Glomerular endothelial cell (primary cell): ENCODE measurements around the gene SWAP70. TPM values are rescaled to one million over a fixed set of nuclear protein-coding genes. Genes with fewer than 3 reads are reported as not detected.
A peak's percentile ranks its signal among the peaks of the same experiment; 100 is the strongest.
"Not testable (repeated sequence)": the region's sequence is repeated elsewhere in the genome, so short reads cannot be mapped to it uniquely, and the experiment has no call there.

Source experiments
- DNase-seq: peaks from one replicate; pipeline ENCODE4 v3.0.0-alpha.2; 2011; ENCODE audit warnings: low read depth, low spot score; ENCODE audit errors: extremely low read depth
- total RNA-seq: library from RNA; depleted of rRNA; stranded (reverse); fragments of >200 nt; gene quantifications from 2 replicates; pipeline ENCODE4 v1.2.3, GENCODE V29; 2015

The SWAP70 gene
- 78.1 and 96.5 TPM in 2 replicates for total RNA-seq

DNA sequence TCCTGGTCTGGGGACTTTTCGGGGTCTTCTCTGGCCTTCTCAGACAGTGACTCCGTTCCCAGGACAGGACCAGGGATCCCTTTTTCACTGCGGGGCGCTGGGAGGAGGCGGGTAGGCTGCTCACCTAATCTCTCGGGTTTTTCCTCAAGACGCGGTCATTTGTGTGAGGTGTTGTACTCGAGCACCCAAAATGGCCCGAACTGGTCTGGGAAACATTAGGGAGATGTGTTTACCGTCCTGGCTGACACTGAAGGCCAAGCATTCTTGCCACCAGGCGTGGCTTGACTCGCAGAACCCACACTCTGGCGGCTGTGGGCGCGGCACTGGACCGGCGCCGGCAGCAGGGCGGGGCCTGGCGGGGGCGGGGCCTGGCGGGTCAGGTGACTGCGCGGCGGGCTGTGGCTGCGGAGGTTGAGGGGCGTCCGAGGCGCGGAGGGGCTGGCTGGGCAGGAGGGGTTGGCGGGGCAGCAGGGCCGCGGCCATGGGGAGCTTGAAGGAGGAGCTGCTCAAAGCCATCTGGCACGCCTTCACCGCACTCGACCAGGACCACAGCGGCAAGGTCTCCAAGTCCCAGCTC lies at the start of gene SWAP70:
SWAP70 (plus strand) TSS at position 379 of the 577 bp plus-strand sequence; CDS start at position 482, 103 bp downstream.
- no peak for DNase-seq

DNA sequence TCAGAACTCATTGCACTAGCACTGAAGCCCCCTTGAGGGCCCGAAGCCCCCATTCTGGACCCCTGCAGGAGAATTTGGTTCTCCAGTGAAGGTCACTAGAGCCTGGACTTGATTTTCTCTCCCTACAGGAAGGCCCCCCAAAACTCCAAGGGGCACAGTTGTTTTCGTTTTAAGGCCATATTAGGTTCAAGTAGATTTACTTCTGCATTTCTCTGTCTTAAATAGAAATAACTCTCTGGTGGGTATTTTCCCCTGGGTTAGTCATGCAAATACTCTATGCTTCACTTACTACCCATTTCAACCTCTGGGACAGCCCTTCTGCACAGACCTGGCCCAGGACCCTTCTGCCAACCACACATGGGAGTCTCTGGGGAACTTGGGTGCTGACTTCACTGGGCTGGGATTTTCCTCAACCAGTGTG lies 48.8 kb upstream of the SWAP70 start:
- DNase-seq: no peak

DNA sequence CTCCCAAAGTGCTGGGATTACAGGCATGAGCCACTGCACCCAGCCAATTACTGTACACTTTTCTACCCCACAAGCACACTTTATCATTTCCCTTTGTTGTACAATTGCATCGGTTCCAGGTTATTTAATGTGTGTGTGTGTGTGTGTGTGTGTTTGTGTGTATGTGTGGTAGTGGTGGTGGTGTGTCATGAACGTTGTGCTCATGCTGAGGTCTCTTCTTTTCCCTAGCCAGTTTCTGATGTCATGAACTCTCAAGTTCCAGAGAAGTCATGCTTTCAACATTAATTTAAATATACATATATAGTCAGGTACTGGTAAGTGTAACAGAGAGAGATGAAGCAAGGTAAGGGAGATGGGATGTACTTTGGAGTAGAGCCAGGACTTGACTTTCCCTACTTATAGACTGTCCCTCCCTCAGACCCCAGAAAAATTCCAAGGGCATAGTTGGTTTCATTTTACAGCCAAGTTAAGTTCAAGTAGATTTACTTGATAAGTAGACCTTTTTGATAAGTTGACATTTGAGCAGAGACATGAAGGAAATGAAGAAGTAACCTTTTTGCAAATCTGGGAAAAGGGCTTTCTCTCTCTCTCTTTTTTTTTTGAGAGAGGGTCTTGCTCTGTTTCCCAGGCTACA lies 47.7 kb upstream of the SWAP70 start:
- no peak for DNase-seq

DNA sequence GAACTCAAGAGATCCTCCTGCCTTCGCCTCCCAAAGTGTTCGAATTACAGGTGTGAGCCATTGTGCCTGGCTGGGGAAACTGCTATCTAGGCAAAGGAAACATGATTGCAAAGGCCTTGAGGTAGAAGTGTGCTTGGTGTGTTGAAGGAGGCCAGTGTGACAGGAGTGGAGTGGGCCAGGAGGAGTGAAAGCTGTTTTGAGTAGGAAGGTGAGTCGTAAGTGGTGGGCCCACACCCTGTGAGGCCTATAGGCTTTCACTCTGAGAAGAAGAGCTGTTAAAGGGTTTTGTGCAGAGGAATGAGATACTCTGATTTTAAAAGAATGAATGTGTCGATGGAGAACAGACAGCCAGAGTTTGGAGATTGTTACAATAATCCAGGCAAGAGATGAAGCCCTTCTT lies 47.0 kb upstream of the SWAP70 start:
- DNase-seq: no peak

DNA sequence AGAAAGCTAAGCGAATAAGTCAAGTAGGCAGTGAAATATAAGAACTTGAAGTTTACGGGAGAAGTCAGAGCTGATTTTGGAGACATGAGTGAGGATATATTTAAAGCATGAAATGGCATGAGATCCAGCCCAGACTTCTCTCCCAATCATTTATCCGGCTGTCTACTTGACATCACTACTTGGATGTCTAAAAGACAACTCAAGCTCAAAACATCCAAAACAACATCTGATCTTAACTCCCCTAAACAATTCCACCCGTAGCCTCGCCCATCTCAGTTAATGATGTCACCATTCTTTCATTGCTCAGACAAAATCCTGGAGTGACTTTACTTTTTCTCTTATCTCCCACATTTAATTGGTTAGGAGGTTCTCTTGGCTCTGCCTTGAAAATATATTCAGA lies 45.9 kb upstream of the SWAP70 start:
- no peak for DNase-seq

DNA sequence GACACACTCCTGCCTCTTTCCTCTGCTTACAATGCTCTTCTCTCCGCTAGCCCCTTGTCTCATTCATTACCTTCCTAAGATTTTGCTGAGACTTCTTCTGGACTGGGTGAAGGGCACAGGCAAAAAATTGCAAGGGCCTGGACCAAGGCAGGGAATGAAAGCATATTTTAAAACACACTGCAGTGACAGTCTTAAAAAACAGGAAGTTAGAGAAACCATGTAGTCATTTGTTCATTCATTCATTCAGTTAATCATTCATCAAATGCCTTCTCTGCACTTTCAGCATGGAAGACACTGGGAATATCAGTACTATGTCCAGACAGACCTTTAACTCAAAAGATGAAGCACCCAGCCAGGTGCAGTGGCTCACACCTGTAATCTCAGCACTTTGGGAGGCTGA lies 44.9 kb upstream of the SWAP70 start:
- DNase-seq: no peak

DNA sequence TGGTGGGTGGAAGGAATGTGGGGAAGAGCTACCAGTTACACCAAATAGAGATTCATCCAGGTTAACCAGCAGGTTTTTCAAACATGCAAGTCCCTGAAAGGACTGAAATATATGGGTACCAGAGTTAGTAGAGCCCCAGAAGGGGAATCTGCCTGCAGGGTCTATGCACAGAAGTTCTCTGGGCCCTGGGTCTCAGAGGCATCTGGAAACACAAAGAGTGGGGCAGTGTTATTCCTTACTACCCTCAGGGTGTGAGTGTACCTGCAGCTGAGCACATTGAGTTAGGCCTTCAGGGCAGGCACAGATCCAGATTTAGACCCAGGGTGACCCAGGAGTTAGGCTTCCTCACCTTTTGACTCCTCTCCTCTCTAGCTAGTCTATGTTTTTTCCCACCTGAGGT lies 43.9 kb upstream of the SWAP70 start:
- DNase-seq: no peak

DNA sequence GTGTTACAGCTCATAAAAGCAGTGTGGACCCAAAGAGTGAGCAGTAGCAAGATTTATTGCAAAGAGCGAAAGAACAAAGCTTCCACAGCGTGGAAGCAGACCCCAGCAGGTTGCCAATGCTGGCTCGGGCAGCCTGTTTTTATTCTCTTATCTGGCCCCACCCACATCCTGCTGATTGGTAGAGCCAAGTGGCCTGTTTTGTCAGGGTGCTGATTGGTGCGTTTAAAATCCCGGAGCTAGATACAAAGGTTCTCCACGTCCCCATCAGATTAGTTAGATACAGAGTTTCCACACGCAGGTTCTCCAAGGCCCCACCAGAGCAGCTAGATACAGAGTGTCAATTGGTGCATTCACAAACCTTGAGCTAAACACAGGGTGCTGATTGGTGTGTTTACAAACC lies 41.5 kb upstream of the SWAP70 start:
- not testable (repeated sequence) for DNase-seq

DNA sequence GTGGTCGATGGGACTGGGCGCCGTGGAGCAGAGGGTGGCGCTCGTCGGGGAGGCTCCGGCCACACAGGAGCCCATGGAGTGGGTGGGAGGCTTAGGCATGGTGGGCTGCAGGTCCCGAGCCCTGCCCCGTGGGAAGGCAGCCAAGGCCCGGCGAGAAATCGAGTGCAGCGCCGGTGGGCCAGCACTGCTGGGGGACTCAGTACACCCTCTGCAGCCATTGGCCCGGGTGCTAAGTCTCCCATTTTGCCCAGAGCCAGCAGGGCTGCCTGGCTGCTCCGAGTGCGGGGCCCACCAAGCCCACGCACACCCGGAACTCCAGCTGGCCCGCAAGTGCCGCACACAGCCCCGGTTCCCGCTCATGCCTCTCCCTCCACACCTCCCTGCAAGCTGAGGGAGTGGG lies 40.8 kb upstream of the SWAP70 start:
- DNase-seq: not testable (repeated sequence)

DNA sequence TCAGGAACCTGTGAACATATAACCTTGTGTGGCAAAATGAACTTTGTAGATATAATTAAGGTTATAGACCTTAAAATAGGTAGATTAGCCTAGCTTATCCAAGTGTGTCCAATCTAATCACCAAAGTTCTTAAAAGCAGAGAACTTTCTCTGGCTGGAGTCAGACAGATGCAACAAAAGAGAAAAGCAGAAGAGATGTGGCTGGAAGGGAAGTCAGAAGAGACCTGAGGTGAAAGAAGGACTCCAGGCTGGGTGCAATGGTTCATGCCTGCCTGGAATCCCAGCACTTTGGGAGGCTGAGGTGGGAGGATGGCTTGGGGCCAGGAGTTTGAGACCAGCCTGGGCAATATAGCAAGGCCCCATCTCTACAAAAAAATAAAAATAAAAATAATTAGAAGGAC lies 39.4 kb upstream of the SWAP70 start:
- no peak for DNase-seq

DNA sequence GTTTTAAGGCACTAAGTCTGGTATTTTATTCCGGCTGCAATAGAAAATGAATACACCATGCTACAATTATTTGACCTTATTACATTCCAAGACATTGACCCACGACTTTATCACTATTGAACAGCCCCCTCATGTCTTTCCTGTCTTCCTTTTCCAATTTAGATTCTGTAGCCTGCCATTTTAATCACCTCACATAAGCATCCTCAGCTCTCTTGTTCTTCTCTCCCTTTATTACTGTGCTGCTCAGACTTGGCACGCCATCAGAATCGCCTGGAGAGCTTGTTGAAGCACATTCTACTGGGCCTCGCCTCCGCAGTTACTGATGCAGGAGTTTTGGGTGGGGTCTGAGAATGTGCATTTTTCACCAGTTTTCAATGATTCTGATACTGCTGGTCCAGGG lies 38.7 kb upstream of the SWAP70 start:
- no peak for DNase-seq

DNA sequence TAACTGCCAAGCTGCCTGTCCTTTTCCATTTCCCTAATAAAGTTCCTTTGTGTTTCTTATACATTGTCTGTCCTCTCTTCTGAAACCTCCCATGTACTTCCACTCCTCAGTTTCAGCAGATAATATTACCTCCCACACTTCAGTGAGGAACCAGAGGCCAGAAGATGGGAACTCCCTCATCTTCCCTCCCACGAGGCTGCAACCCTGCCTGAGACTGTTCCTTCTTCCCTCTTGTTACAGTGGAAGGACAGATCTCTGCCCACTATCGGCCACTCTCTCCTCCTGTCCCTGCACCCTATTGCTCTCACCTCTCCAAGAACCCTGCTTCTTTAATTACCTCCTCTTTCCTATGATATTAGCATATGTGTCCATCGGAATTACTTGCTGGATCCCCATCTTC lies 38.1 kb upstream of the SWAP70 start:
- no peak for DNase-seq

DNA sequence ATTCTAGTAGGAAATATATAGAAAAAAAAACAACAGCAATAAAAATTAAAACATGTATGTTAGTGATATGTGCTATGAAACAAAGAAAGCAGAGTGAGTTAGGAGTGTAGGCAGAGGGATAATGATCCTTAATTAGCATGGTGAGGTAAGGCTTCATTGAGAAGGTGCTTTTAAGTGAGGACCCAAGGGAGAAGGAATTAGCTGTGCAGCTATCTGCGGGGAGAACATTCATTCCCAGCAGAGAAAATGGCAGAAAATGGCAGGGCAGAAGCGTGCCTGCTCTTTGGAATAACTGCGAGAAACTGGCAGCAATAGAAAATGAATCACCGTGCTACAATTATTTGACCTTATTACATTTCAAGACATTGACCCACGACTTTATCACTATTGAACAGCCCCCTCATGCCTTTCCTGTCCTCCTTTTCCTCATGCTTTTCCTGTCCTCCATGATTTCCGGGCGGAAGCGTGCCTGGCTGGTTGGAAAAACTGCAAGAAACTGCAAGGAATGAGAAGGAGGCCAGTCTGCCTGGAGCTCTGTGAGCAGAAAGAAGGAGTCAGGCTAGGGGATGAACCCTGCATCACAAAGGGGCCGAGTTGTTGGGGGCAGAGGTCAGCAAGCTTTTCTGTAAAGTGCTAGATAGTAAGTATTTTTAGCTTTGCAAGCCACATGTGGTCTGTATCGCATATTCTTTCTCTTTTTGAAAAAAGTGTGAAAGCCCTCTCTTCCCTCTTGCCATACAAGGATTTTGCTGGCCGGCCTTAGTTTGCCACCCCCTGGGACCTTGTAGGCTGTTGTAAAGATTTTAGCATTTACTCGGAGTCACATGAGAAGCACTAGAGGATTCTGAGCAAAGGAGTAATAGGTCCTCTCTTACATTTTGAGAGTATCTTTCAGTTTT lies 37.1 kb upstream of the SWAP70 start:
- DNase-seq: peak; percentile 80

DNA sequence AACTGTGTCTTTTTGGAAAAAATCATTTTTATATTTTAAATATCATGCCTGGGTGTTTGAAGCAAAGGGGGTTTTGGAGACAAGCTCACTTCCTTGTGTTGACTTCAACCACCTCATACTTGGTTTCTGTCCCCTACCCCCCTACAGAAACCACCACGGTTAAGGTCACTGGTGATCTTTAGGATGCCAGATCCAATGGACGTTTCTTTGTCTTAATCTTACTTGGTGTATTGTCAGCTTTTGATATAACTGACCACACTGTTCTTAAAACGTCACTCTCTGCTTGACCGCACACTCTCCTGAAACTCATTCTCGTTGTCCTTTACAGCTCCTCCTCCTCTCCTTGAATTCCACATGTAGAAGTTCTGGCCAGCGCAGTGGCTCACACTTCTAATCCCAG lies 34.8 kb upstream of the SWAP70 start:
- DNase-seq: no peak

DNA sequence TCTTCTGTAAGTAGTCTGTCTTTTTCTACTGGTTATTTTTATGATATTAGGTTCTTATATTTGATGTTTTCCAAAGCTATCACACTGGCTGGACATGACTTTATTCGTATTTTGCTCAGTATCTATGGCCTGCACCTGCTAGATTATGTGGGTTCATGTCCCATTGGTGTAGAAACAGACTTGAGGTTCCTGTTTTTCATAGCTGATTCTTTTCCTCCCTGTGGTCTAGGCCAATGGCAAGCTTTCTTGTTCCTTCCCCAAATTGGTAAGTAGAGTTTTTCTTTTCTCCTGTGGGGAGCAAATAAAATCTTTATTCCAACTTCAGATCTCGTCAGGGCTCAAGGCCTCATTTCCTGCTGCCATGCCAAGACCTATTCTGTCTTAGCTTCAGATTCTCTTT lies 30.2 kb upstream of the SWAP70 start:
- DNase-seq: no peak

DNA sequence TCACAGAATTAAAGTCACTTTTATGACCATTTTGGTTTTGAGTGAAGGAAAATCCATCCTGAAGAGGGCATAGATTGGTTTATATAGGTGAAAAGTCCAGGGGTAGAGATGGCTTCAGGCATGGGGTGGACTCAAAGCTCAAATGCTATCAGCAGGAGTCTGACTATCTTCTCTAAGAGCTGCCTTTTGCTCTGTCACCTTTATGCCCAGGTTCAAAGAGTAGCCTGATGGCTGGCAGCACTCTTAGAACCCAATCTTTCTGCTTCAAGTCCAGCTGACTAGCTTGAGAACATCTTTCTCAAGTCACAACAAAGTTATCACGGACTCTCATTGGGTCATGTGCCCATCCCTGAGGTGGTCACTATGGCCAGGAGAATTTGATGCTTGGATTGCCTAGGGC lies 27.2 kb upstream of the SWAP70 start:
- no peak for DNase-seq

DNA sequence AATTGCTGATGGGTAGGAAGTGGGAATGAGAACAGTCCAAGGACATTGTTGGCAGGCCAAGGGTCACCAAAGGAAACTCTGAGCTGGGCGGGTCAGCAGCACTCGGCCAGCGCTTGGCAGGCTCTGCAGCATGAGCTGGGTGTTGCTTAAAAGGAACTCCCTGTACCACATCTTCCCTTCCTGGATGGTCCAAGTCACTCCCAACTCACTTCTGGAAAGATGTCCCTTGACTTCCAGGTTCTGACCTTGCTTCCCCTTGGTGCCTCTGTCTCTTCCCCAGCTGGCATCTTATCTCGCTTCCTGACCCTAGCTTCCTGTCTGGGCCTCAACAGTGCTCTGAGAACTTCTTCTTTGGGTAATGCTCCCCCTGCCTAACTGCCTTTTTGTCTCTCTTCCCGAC lies 24.8 kb upstream of the SWAP70 start:
- DNase-seq: no peak

DNA sequence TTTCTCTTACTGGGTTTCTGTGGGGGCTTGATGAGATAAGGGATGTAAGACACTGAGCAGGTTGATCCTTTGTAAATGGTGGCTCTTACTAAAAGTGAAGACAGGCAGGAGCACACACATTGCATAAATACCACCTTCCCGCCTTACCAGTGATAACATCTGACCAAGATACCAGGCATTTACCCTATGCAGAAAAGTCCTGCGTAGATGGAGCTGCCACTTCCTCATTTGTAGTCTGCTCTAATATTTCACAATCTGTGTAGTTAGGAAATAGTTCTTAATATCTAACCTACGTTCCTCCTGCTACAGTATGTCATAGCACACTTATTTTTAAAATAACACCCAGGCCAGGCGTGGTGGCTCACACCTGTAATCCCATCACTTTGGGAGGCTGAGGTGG lies 23.9 kb upstream of the SWAP70 start:
- no peak for DNase-seq

DNA sequence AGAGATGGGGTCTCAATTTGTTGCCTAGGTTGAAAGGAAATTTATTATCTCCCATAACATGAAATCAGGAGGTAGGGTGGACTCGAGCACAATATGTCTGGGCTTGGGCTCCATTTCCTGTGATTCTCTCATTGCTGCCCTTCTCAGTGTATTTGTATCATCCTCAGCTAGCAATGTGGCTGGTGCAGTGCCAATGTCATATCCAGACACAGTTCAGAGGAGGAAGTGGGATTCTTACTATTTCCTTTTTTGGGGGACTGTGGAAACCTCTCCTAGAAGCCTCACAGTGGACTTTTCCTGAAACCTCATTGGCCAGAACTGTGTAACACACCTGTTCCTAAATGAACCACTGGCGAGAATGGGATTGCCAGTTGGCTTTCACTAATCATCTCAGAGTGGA lies 21.0 kb upstream of the SWAP70 start:
- no peak for DNase-seq

DNA sequence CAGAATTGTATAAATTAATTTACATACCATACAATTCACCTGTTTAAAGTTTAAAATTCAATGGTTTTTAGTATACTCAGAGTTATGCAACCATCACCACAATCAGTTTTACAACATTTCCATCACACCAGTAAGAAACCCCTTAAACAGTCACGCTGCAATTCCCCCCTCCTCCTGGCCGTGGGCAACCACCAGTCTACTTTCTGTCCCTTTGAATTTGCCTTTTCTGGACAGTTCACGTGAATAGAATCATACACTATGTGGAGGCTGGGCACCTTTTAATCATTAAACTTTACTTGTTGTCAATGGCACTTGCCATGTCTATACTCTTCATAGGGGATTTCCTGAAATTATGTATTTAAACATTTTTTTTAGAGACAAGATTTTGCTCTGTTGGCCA lies 20.1 kb upstream of the SWAP70 start:
- no peak for DNase-seq

DNA sequence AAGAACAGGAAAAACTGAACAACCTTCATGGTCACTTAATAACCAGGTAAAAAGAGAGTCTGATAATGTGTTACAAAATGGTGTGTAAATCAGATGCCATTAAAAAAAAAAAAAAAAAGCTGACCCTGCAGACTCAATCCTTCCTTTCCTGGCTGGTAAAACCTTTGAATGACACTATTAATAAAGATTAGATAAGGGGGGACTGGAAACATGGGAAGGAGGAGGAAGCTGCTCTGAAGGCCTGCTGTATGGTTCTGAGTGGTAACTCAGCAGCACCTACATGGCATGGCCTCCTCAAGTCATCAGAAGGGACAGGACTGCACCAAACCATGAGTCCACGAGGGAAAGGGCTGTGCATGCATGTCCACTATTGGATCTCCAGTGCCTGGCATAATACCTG lies 18.0 kb upstream of the SWAP70 start:
- DNase-seq: no peak

DNA sequence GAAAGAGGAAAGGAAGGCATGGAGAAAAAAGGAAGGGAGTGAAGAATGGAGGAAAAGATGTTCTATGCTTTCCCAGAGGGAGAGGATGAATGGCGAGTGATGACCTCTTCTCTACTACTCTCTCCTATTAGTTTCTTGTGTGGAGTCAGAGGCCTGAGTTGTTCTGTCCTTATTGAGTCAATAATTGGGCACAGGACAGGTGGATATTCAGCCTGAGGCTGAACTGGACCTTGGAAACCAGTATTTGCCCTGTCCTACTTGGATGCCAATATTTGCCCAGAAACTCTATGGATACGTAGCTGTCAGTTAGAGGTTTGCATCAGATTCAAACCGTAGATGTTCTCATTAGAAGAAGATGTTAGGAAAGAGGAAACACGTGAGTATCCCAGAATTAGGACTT lies 17.6 kb upstream of the SWAP70 start:
- no peak for DNase-seq
